Measurements from ENCODE around the gene XIAP. TPM values are rescaled to one million over a fixed set of nuclear protein-coding genes. Genes with fewer than 3 reads are reported as not detected.
"Not testable (repeated sequence)": the region's sequence is repeated elsewhere in the genome, so short reads cannot be mapped to it uniquely, and the experiment has no call there.

The XIAP gene
- polyA plus RNA-seq, 1 experiment = 18.6 TPM

DNA sequence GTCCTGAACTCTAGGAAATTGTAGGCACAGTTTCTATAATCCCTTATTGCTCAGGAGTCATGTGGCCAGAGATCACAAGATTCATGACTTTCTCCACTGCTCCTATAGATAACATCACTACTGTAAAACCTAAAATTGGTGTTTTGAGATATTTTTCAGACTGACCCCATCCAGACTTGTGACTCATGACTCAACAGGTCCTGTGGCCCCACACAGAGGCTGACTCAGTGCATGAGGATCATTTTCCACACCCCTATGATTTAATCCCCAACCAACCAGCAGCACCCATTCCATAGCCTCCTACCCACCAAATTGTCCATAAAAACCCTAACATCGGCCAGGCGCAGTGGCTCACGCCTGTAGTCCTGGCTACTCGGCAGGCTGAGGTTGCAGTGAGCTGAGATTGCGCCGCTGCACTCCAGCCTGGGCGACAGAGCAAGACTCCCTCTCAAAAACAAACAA, 13.2 kb upstream of the XIAP start:
- POLR2A ChIA-PET = no interaction called here
- CTCF ChIA-PET = interaction anchor here (1.7 kb wide), 1 partner anchor 13 kb away, joined by 6 read pairs; no protein-coding TSS in a partner anchor
- no peak for TF ChIP-seq CTCF (IDR thresholded peaks at IDR 0.05; ENCODE audit: low read depth, low read length)
- Histone ChIP-seq H3K27ac (ENCODE audit: low read depth, low read length) (no peak overlapping the region), H3K27me3 (ENCODE audit: control insufficient read depth, insufficient read depth, low read length) (no peaks in the 10 kb centered on the region), H3K4me3 (ENCODE audit: low read depth, low read length) (no peak overlapping the region), H3K9me3 (ENCODE audit: control insufficient read depth, insufficient read depth, low read length) (peaks cover 5% of the 10 kb centered on the region)
- DNase-seq (ENCODE audit: low read depth, low spot score) = no peak

DNA sequence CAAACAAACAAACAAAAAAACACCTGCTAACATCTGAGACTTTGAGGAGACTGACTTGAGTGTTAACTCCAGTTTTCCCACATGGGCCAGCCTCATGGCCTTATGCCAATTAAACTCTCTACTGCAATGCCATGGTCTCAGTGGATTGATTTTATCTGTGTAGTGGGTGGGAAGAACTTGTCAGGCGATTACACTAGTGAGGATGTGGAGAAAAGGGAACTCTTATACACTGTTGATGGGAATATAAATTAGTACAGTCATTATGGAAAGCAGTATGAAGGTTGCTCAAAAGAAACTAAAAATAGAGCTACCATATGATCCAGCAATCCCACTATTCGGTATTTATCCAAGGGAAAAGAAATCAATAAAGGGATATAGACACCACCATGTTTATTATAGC, 12.8 kb upstream of the XIAP start:
- CTCF ChIA-PET = interaction anchor here (1.7 kb wide), 1 partner anchor 14 kb away, joined by 6 read pairs; no protein-coding TSS in a partner anchor

GRCh38 chrX:123849096-123849495, 10.8 kb upstream of the XIAP start:
- Histone ChIP-seq H3K9me3 (ENCODE audit: control insufficient read depth, insufficient read depth, low read length) (peaks cover 5% of the 10 kb centered on the region), H3K27me3 (ENCODE audit: control insufficient read depth, insufficient read depth, low read length) (no peaks in the 10 kb centered on the region), H3K4me3 (ENCODE audit: low read depth, low read length) (no peak overlapping the region), H3K27ac (ENCODE audit: low read depth, low read length) (no peak overlapping the region)
- ChIA-PET CTCF (no interaction called here), POLR2A (no interaction called here)
- DNase-seq (ENCODE audit: low read depth, low spot score) = no peak
- TF ChIP-seq CTCF (IDR thresholded peaks at IDR 0.05; ENCODE audit: low read depth, low read length) = no peak

More for the DNA sequence above, 12.8 kb upstream of the XIAP start:
- H3K4me3 ChIP-seq (ENCODE audit: low read depth, low read length) = no peak overlapping the region
- no peak for TF ChIP-seq CTCF (IDR thresholded peaks at IDR 0.05; ENCODE audit: low read depth, low read length)
- peaks cover 5% of the 10 kb centered on the region for H3K9me3 ChIP-seq (ENCODE audit: control insufficient read depth, insufficient read depth, low read length)
- no peak for DNase-seq (ENCODE audit: low read depth, low spot score)
- H3K27me3 ChIP-seq (ENCODE audit: control insufficient read depth, insufficient read depth, low read length) = no peaks in the 10 kb centered on the region
- H3K27ac ChIP-seq (ENCODE audit: low read depth, low read length) = no peak overlapping the region
- POLR2A ChIA-PET = no interaction called here

- H3K4me3 ChIP-seq (ENCODE audit: low read depth, low read length); H3K27ac ChIP-seq (ENCODE audit: low read depth, low read length); H3K27me3 ChIP-seq (ENCODE audit: control insufficient read depth, insufficient read depth, low read length); CTCF ChIA-PET; POLR2A ChIA-PET; H3K9me3 ChIP-seq (ENCODE audit: control insufficient read depth, insufficient read depth, low read length); DNase-seq (ENCODE audit: low read depth, low spot score): not testable (repeated sequence)
Observed at GRCh38 chrX:123849906-123850305, 9.9 kb upstream of the XIAP start.

- ChIA-PET POLR2A (no interaction called here), CTCF (interaction anchor here (0.6 kb wide), 1 partner anchor 12 kb away, joined by 3 read pairs; no protein-coding TSS in a partner anchor)
- no peaks in the 10 kb centered on the region for H3K27me3 ChIP-seq (ENCODE audit: control insufficient read depth, insufficient read depth, low read length)
Observed at GRCh38 chrX:123851079-123851478, 8.8 kb upstream of the XIAP start.

More at GRCh38 chrX:123851079-123851478, 8.8 kb upstream of the XIAP start:
- peaks cover 5% of the 10 kb centered on the region for H3K9me3 ChIP-seq (ENCODE audit: control insufficient read depth, insufficient read depth, low read length)
- no peak for TF ChIP-seq CTCF (IDR thresholded peaks at IDR 0.05; ENCODE audit: low read depth, low read length)
- no peak overlapping the region for H3K27ac ChIP-seq (ENCODE audit: low read depth, low read length)
- no peak for DNase-seq (ENCODE audit: low read depth, low spot score)
- H3K4me3 ChIP-seq (ENCODE audit: low read depth, low read length) = no peak overlapping the region
